Effector CD8-positive, alpha-beta T cell (primary cell): ENCODE data around the gene MGRN1.
"Not testable (repeated sequence)": the region's sequence is repeated elsewhere in the genome, so short reads cannot be mapped to it uniquely, and the experiment has no call there.

ENCODE experiments used
- DNase-seq: peaks from one replicate; lab custom pipeline; 2025; lab: John Stamatoyannopoulos, UW

Gene MGRN1

DNA sequence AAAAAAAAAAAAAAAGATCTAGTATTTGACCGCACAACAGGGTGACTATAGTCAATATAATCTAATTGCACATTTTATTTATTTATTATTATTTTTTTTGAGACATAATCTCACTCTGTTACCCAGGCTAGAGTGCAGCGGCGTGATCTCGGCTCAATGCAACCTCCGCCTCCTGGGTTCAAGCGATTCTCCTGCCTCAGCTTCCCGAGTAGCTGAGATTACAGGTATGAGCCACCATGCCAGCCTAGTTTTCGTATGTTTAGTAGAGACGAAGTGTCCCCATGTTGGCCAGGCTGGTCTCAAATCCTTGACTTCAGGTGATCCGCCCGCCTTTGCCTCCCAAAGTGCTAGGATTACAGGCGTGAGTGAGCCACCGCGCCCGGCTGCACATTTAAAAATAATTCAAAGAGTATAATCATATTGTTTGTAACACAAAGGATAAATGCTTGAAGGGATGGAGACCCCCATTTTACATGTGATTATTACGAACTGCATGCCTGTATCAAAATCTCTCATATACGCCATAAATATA, 108.7 kb downstream of the MGRN1 start:
- no peak for DNase-seq

DNA sequence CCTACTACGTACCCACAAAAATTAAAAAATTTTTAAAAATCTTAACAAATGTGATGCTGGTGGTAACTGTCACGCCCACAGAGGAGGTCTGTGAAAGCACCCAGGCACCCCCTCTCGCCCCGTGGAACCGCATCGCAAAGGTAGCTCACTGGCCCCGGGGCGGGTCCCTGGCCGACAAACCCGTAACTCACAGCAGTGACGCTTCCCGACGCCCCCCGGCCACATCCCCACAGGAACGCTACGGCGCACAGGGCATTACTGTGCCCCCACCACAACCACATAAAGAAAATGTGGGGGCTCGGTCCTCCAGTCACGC, 109.1 kb downstream of the MGRN1 start:
- DNase-seq = peak; percentile 33

DNA sequence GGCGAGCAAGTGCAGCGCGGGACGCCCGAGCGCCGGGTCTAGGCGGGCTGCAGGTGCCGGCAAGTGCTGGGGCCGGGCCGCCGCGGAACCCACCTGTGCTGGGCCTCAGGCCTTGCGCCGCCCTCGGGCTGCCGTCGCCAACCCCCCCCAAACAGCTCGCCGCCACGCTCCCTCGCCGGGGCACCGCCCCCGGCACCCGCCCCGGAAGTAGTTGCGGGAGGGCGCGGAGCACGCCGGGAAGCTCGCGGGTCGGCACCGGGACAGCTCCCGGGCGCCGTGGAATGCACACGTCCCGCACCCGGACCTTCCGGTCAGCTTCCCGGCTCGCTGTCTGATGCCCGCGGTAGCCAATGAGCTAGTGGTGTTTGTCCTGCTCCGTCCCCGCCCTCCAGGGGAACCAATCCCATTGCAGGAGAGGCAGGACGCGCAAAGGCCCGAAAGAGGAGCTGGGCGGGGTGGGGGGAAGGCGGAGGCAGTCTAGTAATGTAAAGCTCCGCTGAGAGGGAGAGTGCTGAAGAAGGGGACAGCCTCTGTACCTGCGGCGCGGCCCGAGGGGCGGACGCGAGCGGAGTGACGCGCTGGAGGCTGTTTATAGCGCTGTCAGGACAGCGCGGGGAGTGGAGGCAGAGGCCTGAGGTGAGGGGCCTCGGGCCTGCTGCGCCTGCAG, 109.6 kb downstream of the MGRN1 start, which contains the start of the genes ANKS3 and DNAAF8:
TSS of gene ANKS3 (minus strand) at position 209 of the 667 bp plus-strand sequence. CDS start 4,122 bp downstream, outside the sequence.
TSS of gene DNAAF8 (plus strand) at position 475 of the 667 bp plus-strand sequence. CDS start 1,978 bp downstream, outside the sequence.
- peak; percentile 75 for DNase-seq

DNA sequence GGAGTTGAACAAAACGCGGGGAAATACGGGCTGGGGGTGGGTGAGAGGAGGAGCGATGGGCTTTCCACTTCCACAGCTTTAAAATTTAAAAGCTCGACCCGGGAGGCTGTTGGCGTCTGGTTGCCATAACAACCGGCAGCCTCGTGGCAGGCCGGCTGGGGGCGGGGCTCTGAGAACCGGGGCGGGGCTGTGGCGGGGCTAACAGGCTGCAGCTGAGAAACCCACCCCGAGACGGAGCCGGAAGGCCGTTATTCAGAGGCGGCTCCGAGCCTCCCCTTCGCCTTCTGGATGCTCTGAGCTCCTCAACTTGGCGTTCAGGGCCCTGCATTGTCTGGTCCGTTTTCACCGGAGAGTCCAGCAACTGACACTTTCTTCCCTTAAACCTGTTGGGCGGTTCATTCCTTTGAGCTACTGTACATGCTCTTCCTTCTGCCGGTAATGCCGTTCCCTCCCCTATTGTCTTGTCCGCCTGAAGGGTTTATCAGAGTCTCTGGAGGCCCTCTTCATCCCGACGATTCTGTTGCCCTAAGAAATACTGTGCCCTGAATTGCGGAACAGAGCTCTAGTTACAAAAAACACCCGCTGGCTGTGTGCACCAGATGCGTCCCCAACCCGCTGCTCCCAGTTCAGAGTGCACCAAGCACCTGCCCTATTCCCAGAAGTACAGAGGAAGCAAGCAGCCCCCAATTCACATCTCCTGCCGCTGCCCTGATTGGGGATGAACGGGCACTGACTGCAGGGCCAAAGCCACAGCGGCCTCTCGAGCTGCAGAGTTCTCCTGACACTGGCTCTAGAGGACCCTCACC, 110.3 kb downstream of the MGRN1 start:
- DNase-seq = peak; percentile 92

DNA sequence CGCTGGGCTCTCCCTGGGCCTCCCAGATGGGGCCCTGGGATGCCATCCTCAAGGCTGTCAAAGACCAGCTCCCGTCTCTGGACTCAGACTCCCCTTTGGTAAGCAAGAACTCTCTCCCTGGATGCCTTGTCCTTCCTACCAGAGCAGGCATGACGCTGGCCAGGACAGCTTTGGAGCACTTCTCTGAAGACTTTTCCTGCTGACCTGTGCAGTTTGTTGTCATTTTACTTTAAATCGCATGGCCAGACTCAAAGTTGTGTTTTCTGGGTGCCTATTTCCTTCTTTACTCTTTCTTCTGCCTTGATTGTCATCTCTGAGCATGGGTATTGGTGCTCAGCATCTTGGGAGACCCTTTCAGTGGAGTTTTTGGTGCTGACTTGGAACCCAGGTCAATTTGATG, 111.9 kb downstream of the MGRN1 start:
- no peak for DNase-seq

DNA sequence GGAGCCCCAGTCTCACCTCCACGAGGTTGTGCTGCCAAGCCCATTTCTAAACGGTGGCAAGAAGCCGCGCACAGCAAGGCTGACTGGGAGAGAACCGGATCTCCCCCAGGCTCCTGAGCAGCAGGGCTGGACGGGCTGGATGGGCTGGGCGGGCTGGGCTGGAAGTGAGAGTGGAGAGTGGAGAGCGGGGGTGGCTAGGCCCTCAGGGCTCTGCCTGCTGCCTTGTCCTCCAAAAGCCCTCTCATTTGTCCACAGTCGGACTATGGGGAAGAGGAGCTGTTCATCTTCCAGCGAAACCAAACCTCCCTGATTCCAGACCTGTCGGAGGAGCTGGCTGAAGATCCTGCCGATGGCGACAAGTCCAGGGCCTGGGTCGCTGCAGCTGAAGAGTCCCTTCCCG, 112.9 kb downstream of the MGRN1 start:
- DNase-seq = no peak

DNA sequence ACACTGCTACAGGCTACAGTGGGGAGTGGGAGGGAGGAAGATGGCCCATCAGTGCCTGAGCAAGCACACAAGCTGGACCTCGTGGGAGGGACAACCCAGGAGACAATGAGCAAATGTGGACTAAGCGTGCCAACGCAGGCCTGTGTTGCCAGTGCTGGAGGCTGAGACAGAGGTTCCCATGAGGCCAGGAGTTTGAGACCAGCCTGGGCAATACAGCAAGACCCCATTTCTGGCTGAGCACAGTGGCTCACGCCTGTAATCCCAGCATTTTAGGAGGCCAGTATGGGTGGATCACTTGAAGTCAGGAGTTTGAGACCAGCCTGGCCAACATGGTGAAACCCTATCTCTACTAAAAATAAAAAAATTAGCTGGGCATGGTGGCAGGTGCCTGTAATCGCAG, 113.7 kb downstream of the MGRN1 start:
- not testable (repeated sequence) for DNase-seq
